Body of pancreas (tissue), 4 donors: Measurements from ENCODE around the gene R3HDM2.

Experiments
- CTCF ChIP-seq, 7 experiments: fragments of 450-650 bp in 4 of 7; fragments of 200-600 bp in 3 of 7; sonication (generic) in 3 of 7; IDR thresholded peaks; one replicate each; pipeline ENCODE4 v1.5.1; 2016 to 2019; ENCODE audit warnings: antibody characterized with exemption in 7 of 7
- POLR2A ChIP-seq, 3 donors: fragments of 450-650 bp; IDR thresholded peaks; one replicate each; pipeline ENCODE4 v1.6.1; 2016; ENCODE audit warnings: antibody characterized with exemption in 3 of 3, mild to moderate bottlenecking in 2 of 3

- no peak for TF ChIP-seq CTCF (IDR thresholded peaks at IDR 0.05)
- TF ChIP-seq POLR2A (IDR thresholded peaks at IDR 0.05): no peak
These were observed 131.3 kb downstream of the R3HDM2 start for GRCh38 chr12:57299514-57300016.
